OCI-LY1 (cell line): Measurements from ENCODE around the gene C16orf95.

ENCODE experiments used
- CTCF ChIP-seq: fragments of 200-600 bp; sonication (generic), shearing (Covaris generic); IDR thresholded peaks from 2 replicates; pipeline ENCODE4 v1.5.1; 2017; ENCODE audit warnings: mild to moderate bottlenecking, antibody characterized with exemption, low read length, moderate library complexity, mixed read lengths
- EZH2 ChIP-seq: fragments of 200-600 bp; sonication (generic), shearing (Covaris generic); IDR thresholded peaks from 2 replicates; pipeline ENCODE4 v1.8.0; 2017; ENCODE audit warnings: borderline replicate concordance, mixed run types, mild to moderate bottlenecking, antibody characterized with exemption, low read length, moderate library complexity, mixed read lengths

GRCh38 chr16:87343753-87344050, 26.5 kb upstream of the C16orf95 start:
- TF ChIP-seq CTCF (no peak), EZH2 (no peak)
